ENCODE measurements around the gene PRTFDC1.

The PRTFDC1 gene

DNA sequence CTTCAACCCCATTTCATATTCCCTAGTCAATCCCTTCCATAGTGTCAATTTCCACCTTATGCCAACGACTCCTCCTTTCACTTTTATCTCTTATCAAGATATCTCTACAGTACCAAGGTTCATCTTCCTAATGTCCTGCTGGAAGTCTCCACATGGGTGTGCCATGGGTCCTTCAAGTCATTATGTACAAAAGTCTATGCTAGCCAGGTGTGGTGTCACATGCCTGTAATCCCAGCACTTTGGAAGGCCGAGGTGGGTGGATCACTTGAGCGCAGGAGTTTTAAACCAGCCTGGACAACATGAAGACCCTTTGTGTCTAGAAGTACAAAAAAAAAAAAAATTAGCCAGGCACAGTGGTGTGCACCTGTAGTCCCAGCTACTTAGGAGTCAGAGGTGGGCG lies 47.6 kb downstream of the PRTFDC1 start:
- DNase-seq (ENCODE audit: low read depth in 2 of 2): no peak

DNA sequence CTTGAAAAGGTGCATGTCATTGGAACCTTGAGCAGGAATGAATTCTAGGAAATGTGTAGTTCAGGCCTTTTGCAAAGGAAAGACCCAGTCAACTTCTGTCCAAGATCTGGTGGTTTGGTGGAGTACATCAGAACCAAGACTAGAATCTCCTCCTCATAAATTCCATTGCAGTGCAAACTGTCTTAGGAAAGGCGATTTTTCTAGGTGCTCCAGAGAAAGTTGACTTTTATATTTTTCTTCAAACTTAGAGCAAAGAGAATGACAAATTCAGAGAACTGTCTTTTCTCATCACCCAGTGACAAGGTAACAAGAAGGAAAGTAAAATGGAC lies 50.0 kb downstream of the PRTFDC1 start:
- DNase-seq (ENCODE audit: low read depth in 2 of 2): no peak

- no peak for DNase-seq (ENCODE audit: low read depth in 2 of 2)
Measured at GRCh38 chr10:24901686-24902399, 50.6 kb downstream of the PRTFDC1 start.

DNA sequence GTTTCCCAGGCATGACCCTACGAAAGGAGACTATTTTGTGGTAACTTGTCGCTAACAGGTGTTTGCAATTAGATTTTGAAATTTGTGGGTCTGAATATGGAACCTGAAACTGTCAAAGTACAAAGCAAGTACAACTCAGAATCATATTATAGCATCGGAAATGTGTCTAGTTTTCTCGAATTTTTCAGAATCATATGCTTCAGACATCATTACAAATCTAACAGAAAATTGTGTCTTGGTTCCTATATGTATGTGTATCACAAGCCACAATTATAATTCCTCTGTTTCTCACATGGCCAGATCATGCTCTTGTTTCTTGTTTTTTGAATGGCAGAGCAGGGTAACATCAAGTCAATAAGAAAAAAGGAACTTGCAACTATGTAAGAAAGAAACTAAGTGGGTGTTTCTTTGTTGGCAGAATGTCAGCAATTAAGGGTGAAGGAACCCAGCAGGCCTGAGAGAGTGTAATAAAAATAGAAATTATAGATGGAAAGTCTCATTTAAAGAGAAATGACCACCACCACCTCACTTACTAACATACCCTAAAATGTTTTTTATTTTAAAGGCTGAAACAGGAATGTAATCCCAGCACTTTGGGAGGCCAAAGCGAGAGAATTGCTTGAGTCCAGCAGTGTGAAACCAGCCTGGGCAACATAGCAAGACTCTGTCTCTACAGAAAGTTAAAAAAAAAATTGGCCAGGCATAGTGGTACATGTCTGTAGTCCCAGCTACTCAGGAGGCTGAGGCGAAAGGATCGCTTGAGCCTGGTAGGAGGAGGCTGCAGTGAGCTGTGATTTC lies 51.3 kb downstream of the PRTFDC1 start:
- no peak for DNase-seq (ENCODE audit: low read depth in 2 of 2)

GRCh38 chr10:24899571-24899970 lies 52.8 kb downstream of the PRTFDC1 start:
- no peak for DNase-seq (ENCODE audit: low read depth in 2 of 2)

- no peak for DNase-seq (ENCODE audit: low read depth in 2 of 2)
Measured at GRCh38 chr10:24898501-24898900, 53.9 kb downstream of the PRTFDC1 start.

DNA sequence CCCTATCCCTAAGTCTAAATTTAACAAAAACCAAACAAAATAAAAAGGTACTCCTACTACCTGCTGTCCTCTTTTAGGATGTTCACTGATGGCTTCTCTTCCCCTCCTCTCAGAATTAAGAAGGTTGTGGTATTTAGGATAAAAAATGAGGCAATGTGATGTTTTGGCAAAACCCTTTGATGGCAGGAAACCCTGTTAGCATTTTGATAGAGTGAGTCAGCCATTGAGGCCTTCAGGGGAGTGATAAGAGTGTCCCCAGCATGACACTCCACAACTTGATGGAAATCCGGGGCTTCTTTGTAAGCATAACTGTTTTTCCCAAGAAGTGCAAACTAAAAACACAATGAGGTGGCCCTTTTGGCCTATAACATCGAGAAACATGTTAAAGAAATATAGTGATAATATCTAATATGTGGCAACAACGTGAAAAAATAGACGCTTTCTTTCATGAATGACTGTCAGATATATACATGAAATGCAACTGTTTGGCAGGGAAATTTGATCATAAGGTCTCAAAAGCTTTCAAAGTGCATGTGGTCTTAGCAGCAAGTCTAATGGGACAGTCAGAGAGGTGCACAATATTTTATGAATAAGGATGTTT lies 55.0 kb downstream of the PRTFDC1 start:
- DNase-seq (ENCODE audit: low read depth in 2 of 2): no peak

DNA sequence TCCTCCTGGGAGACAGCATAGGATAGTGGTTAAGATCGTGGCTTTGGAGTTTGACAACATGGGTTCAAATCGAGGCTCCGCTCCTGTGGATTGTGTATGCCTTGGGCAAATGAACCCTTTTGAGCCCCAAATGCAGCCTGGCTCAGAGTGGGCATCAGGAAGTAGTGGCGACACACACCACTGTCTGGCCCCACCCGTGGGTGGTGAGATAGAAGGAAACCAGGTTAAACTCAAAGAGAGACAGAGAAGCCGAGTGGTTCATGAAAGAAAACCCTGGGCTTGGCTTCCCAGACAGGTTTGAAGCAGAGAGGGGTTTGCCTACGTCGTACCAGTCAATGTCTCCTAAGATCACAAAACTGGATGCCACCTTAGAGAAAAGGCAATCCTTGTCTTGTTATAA lies 57.7 kb downstream of the PRTFDC1 start:
- DNase-seq (ENCODE audit: low read depth in 2 of 2): no peak

- DNase-seq (ENCODE audit: low read depth in 2 of 2): no peak
Measured at GRCh38 chr10:24894309-24894708, 58.1 kb downstream of the PRTFDC1 start.

GRCh38 chr10:24893127-24893526 lies 59.3 kb downstream of the PRTFDC1 start:
- no peak for DNase-seq (ENCODE audit: low read depth in 2 of 2)

DNA sequence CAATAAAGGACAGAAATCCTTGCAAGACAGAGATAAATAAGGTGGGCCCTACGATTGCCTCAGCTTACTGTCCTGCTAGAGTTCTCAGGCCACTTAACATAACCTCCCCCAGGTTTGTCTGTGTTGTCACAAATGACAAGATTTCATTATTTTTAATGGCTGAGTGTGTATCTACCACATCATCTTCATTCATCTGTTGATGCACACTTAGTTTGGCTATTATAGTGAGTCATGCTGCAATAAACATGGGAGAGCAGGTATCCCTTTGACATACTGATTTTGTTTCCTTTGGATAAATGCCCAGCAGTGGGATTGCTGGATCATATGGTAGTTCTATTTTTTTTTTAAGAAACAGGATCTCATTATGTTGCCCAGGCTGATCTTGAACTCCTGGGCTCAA lies 60.6 kb downstream of the PRTFDC1 start:
- DNase-seq (ENCODE audit: low read depth in 2 of 2): no peak

DNA sequence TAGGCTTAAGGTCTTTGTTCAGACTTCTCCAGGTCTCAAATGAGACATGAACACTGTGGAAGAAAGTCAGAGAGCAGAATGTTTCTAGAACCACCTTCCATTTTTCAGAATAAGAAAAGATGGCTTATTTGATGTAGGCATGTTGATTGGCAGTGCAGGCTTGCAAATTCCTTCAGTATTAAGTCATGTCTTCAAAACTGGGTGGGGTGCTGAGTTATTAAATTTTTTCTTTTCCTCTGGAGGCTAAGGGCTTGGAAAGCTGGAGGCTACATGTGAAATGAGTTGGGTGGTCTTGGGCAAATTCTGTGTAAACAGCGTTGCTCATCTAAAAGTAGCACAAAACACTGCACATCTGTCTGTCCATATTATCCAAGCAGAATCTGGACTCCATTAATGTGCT lies 62.8 kb downstream of the PRTFDC1 start:
- no peak for DNase-seq (ENCODE audit: low read depth in 2 of 2)

DNA sequence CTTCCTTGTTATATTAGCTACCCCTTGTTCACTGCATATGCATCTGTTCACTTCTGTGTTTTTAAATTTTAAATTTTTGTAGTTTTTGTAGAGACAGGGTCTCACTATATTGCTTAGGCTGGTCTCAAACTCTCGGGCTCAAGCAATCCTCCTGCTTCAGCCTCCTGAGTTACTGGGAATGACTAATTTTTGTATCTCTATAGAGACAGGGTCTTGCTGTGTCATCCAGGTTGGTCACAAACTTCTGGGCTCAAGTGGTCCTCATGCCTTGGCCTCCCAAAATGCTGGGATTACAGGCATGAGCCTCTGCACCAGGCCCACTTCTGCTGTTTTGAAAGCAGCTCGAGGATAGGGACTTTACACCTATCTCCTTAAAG lies 64.6 kb downstream of the PRTFDC1 start:
- DNase-seq (ENCODE audit: low read depth in 2 of 2): no peak

DNA sequence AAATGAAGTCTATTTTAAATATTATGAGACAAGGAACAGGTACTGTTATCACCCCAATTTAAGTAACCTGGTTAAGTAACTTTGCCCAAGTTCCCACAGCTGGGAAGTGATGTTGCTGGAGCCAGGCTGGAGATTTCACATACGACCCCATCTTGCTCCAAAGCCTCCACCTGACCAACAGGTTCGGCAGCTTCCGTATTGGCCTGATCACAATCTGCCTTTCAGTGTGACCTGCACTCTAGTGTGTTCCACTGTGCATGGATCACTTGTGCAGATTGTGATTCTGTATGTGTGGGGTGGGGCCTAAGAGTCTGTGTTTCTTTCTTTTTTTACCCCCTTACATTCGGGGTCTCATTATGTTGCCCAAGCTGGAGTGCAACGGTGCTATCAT lies 66.1 kb downstream of the PRTFDC1 start:
- DNase-seq (ENCODE audit: low read depth in 2 of 2): no peak

DNA sequence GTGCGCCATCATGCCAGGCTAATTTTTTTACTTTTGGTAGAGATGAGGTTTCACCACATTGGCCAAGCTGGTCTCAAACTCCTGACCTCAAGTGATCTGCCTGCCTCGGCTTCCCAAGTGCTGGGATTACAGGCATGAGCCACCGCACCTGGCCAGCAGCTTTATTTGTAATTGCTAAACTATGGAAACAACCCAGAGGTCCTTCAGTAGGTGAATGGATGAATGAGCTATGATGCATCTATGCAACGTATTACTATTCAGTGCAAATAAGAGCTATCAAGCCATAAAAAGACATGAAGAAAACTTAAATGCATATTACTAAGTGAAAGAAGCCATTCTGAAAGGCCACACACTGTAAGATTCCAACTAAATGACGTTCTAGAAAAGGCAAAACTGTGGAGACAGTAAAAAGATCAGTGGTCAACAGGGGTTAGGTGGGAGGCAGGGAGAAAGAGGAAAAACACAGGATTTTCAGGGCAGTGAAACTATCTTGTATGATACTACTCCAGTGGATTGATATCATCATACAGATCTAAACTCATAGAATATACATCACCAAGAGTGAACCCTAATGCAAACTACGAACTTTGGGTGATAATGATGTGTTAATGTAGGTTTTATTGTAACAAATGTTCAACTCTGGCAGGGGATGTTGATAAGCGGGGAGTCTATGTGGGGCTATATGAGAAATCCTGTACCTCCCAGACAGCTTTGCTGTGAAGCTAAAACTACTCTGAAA lies 66.7 kb downstream of the PRTFDC1 start:
- no peak for DNase-seq (ENCODE audit: low read depth in 2 of 2)

- DNase-seq (ENCODE audit: low read depth in 2 of 2): no peak
Measured at GRCh38 chr10:24884793-24885192, 67.6 kb downstream of the PRTFDC1 start.

DNA sequence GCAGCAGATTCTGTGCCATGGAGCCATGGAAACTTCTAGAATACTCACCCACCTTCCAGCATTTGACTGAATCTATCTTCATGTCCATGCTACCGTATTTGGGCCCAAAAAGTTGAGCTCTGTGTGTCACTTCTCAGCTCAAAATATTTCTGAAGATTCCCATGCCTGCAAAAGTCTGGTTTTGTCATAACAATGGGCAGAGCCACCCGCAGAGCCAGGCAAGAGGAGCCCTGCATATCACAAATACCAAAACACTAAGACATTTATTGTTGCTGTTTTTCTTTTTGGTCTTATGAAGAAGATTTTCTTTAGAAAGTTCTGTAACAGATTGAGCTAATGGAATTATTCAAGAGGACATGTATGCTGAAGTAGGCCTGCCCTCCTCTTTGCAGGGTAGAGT lies 68.1 kb downstream of the PRTFDC1 start:
- DNase-seq (ENCODE audit: low read depth in 2 of 2): no peak

GRCh38 chr10:24883176-24883575 lies 69.2 kb downstream of the PRTFDC1 start:
- no peak for DNase-seq (ENCODE audit: low read depth in 2 of 2)

- DNase-seq (ENCODE audit: low read depth in 2 of 2): no peak
Measured at GRCh38 chr10:24882047-24882698, 70.2 kb downstream of the PRTFDC1 start.

GRCh38 chr10:24879861-24880260 lies 72.5 kb downstream of the PRTFDC1 start:
- DNase-seq (ENCODE audit: low read depth in 2 of 2): no peak

- no peak for DNase-seq (ENCODE audit: low read depth in 2 of 2)
Measured at GRCh38 chr10:24874133-24874532, 78.3 kb downstream of the PRTFDC1 start.

- DNase-seq (ENCODE audit: low read depth in 2 of 2): no peak
Measured at GRCh38 chr10:24873281-24873683, 79.1 kb downstream of the PRTFDC1 start.

Data from stimulated activated CD8-positive, alpha-beta memory T cell treated with anti-CD3 and anti-CD28 coated beads, Interleukin-15, amount 100 ng/mL, for 4 hours (primary cell).